Prostate gland (tissue), 2 donors: Measurements from ENCODE around the gene TAOK1. TPM values are rescaled to one million over a fixed set of nuclear protein-coding genes. Genes with fewer than 3 reads are reported as not detected.

Experiments used
- DNase-seq: peaks from one replicate; pipeline ENCODE4 v3.0.0-alpha.2; 2019; ENCODE audit warnings: low spot score
- H3K27ac ChIP-seq, 2 donors: fragments of 200-600 bp; sonication (generic); 2 replicates each; pipeline ENCODE4 v1.5.1; 2017 to 2019
- H3K27me3 ChIP-seq: fragments of 200-600 bp; sonication (generic); replicated peaks from 2 replicates; pipeline ENCODE4 v1.5.1; 2019; ENCODE audit not compliant: insufficient read depth
- H3K36me3 ChIP-seq, 2 donors: fragments of 200-600 bp; sonication (generic); 1 replicate in 1 of 2; 2 replicates in 1 of 2; pipeline versions ENCODE4 v1.5.1 to v1.8.1; 2017 to 2019
- H3K4me1 ChIP-seq: fragments of 200-600 bp; sonication (generic); replicated peaks from 2 replicates; pipeline ENCODE4 v1.5.1; 2019
- H3K4me3 ChIP-seq, 2 donors: fragments of 200-600 bp; sonication (generic); 2 replicates each; pipeline ENCODE4 v1.5.1; 2017 to 2019
- H3K9me3 ChIP-seq: fragments of 200-600 bp; sonication (generic); 2 replicates; pipeline ENCODE4 v1.5.1; 2017
- CTCF ChIP-seq, 4 experiments: fragments of 200-600 bp in 2 of 4; fragments of 450-650 bp in 2 of 4; sonication (generic) in 2 of 4; IDR thresholded peaks; 1 replicate in 3 of 4; 2 replicates in 1 of 4; pipeline ENCODE4 v1.5.1; 2016 to 2019; ENCODE audit warnings: antibody characterized with exemption in 4 of 4, mild to moderate bottlenecking in 2 of 4, moderate library complexity in 2 of 4
- POLR2A ChIP-seq: fragments of 450-650 bp; IDR thresholded peaks from one replicate; pipeline ENCODE4 v1.6.1; 2016; ENCODE audit warnings: antibody characterized with exemption, mild to moderate bottlenecking
- POLR2AphosphoS5 ChIP-seq: sonication (generic); formaldehyde crosslinking; IDR thresholded peaks from one replicate; pipeline ENCODE4 v1.6.1; 2017; ENCODE audit warnings: antibody characterized with exemption
- WGBS: methylation state at CpG from one replicate; pipeline ENCODE4 v1.1.5; 2018; 5-methylcytosine and 5-hydroxymethylcytosine counted together
- intact Hi-C: fragments of 100-400 bp; cut with DNase I; formaldehyde crosslinking; loops from one replicate; pipeline ENCODE4 v1.14.2; 2022
- total RNA-seq, 2 donors: library from RNA; depleted of rRNA; stranded (reverse); fragments of >200 nt; gene quantifications; one replicate each; pipeline ENCODE4 v1.1.0, GENCODE V29; 2016

The TAOK1 gene
- total RNA-seq, 2 donors from 2014 or later = 27.4 to 80.5 TPM

- Histone ChIP-seq H3K36me3 (peaks cover 7 to 23% of the 10 kb centered on the region in 2 donors), H3K27ac (no peak overlapping the region), H3K4me3 (no peak overlapping the region), H3K27me3 (no peaks in the 10 kb centered on the region), H3K4me1 (no peaks in the 10 kb centered on the region), H3K9me3 (no peaks in the 10 kb centered on the region)
- no peak for TF ChIP-seq CTCF (IDR thresholded peaks at IDR 0.05)
- no peak for TF ChIP-seq POLR2A
- TF ChIP-seq POLR2AphosphoS5 = no peak
- intact Hi-C loops = no loop called here
- DNase-seq = no peak
- WGBS = 91% methylated on average over 14 of the region's 14 CpGs
Observed at GRCh38 chr17:29578626-29579485, 188.7 kb downstream of the TAOK1 start.

GRCh38 chr17:29579866-29580771 is 190.0 kb downstream of the TAOK1 start:
- no peaks in the 10 kb centered on the region for H3K9me3 ChIP-seq
- WGBS = 61% methylated on average over 15 of the region's 15 CpGs
- intact Hi-C loops = loop anchor here (5.0 to 10.0 kb wide), 2 partner anchors 197 to 525 kb away; no protein-coding TSS in a partner anchor
- TF ChIP-seq POLR2A = no peak
- TF ChIP-seq CTCF (IDR thresholded peaks at IDR 0.05) = peak; percentile 78 to 97 (median 90)
- peak; percentile 83 for TF ChIP-seq POLR2AphosphoS5
- H3K27ac ChIP-seq = no peak overlapping the region
- H3K4me1 ChIP-seq = no peaks in the 10 kb centered on the region
- H3K4me3 ChIP-seq = no peak overlapping the region
- DNase-seq = peak; percentile 85
- peaks cover 7 to 23% of the 10 kb centered on the region in 2 donors for H3K36me3 ChIP-seq
- H3K27me3 ChIP-seq = no peaks in the 10 kb centered on the region

GRCh38 chr17:29581583-29582253 is 191.6 kb downstream of the TAOK1 start:
- Histone ChIP-seq H3K36me3 (peaks cover 0 to 16% of the 10 kb centered on the region in 2 donors), H3K4me3 (no peak overlapping the region), H3K4me1 (no peaks in the 10 kb centered on the region), H3K27me3 (no peaks in the 10 kb centered on the region), H3K9me3 (no peaks in the 10 kb centered on the region), H3K27ac (no peak overlapping the region)
- peak; percentile 55 for DNase-seq
- intact Hi-C loops = loop anchor here (5.0 to 10.0 kb wide), 2 partner anchors 196 to 523 kb away; no protein-coding TSS in a partner anchor
- WGBS = 55% methylated on average over 19 of the region's 20 CpGs
- TF ChIP-seq POLR2AphosphoS5 (peak; percentile 31), POLR2A (no peak), CTCF (IDR thresholded peaks at IDR 0.05) (peak in 1 of 4 experiments; percentile 17)

- TF ChIP-seq CTCF (IDR thresholded peaks at IDR 0.05) (no peak), POLR2AphosphoS5 (no peak), POLR2A (no peak)
- Histone ChIP-seq H3K36me3 (peaks cover 0 to 11% of the 10 kb centered on the region in 2 donors), H3K27me3 (no peaks in the 10 kb centered on the region), H3K4me1 (no peaks in the 10 kb centered on the region), H3K4me3 (no peak overlapping the region), H3K27ac (no peak overlapping the region), H3K9me3 (no peaks in the 10 kb centered on the region)
- DNase-seq = no peak
- WGBS = 67% methylated on average over 10 of the region's 10 CpGs
- intact Hi-C loops = loop anchor here (5.0 to 10.0 kb wide), 2 partner anchors 195 to 522 kb away; no protein-coding TSS in a partner anchor
Observed at GRCh38 chr17:29582254-29582765, 192.1 kb downstream of the TAOK1 start.
